ENCODE results near the gene RPUSD1.

RPUSD1 gene

DNA sequence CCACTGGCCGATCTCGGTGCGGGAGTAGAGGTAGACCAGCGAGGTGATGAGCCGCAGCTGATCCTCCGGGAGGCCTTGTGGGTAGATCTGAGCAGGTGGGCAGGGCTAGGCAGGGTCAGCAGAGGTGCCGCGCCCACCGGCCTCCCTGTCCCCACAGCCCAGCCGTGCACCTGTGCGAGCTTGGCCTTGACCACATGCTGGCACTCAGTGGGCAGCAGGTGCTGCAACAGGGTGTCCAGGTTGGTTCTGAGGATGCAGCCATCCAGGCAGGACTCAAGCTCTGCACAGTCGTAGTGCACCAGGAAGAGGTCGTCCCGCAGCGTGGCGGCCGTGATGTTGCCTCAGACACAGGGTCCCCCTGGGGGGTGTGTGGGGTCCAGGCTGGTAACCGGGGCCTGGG, 15.2 kb downstream of the RPUSD1 start:
- TF ChIP-seq CTCF (IDR thresholded peaks at IDR 0.05; ENCODE audit: low read depth, low read length, missing control alignments): no peak
- no peaks in the 10 kb centered on the region for H3K27me3 ChIP-seq (replicated peaks)
- no peaks in the 10 kb centered on the region for H3K36me3 ChIP-seq (replicated peaks)
- in situ Hi-C loops (cut with HindIII; ENCODE audit: low pct_ligation_motif_present, low sequenced_read_pairs): no loop called here
- H3K27ac ChIP-seq: no peak overlapping the region
- no peak for DNase-seq
- H3K4me3 ChIP-seq (ENCODE audit: low read depth, low read length): no peak overlapping the region

DNA sequence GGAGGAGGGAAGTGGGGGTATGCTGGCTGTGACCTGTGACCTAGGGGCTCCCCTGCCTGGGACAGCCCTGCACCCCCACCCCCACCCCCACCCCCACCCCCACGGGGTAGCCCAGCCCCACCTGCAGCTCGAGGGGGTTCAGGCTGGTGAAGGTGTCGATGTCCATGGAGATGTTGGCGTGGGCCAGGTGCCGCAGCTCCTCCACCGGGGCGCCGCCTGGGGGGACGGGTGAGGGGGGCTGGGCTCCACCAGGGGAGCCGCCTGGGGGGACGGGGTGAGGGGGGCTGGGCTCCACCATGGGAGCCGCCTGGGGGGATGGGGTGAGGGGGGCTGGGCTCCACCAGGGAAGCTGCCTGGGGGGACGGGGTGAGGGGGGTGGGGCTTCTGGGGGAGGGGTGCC, 17.8 kb downstream of the RPUSD1 start:
- DNase-seq: no peak
- Histone ChIP-seq H3K36me3 (replicated peaks) (no peaks in the 10 kb centered on the region), H3K4me3 (ENCODE audit: low read depth, low read length) (no peak overlapping the region), H3K27me3 (replicated peaks) (no peaks in the 10 kb centered on the region), H3K27ac (no peak overlapping the region)
- no peak for TF ChIP-seq CTCF (IDR thresholded peaks at IDR 0.05; ENCODE audit: low read depth, low read length, missing control alignments)
- in situ Hi-C loops (cut with HindIII; ENCODE audit: low pct_ligation_motif_present, low sequenced_read_pairs): no loop called here

- H3K36me3 ChIP-seq (replicated peaks): no peaks in the 10 kb centered on the region
- no peak for DNase-seq
- no peak overlapping the region for H3K27ac ChIP-seq
- in situ Hi-C loops (cut with HindIII; ENCODE audit: low pct_ligation_motif_present, low sequenced_read_pairs): no loop called here
- no peak for TF ChIP-seq CTCF (IDR thresholded peaks at IDR 0.05; ENCODE audit: low read depth, low read length, missing control alignments)
- H3K27me3 ChIP-seq (replicated peaks): no peaks in the 10 kb centered on the region
- no peak overlapping the region for H3K4me3 ChIP-seq (ENCODE audit: low read depth, low read length)
Observed at GRCh38 chr16:769934-770333, 18.2 kb downstream of the RPUSD1 start.

DNA sequence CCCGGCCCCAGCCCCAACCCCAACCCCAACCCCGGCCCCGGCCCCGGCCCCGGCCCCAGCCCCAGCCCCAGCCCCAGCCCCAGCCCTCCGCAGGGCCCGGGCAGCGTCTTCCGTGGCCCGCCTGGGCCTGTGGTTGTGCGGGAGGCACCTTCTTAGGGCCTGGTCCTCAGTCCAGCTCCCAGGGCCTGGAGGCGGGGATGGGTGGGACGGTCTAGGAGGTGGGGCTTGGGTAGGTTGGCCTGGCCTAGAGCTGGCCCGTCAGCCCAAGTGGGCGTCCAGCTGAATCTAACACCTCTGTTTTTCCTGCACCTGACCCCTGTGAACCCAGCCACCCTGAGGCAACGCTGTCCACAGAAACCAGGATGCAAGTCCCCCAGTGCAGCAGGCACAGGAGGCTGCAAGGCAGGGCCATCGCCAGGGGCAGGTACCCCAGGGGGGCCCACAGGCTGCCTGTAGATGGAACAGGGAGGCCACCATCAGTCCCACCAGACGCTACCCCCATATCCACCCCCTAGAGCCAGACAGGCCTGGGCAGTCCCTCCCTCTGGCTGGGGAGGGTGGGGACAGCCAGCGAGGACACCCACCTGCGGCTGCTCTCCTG, 18.9 kb downstream of the RPUSD1 start:
- no peak overlapping the region for H3K4me3 ChIP-seq (ENCODE audit: low read depth, low read length)
- no peak for TF ChIP-seq CTCF (IDR thresholded peaks at IDR 0.05; ENCODE audit: low read depth, low read length, missing control alignments)
- in situ Hi-C loops (cut with HindIII; ENCODE audit: low pct_ligation_motif_present, low sequenced_read_pairs): no loop called here
- no peaks in the 10 kb centered on the region for H3K27me3 ChIP-seq (replicated peaks)
- DNase-seq: no peak
- no peaks in the 10 kb centered on the region for H3K36me3 ChIP-seq (replicated peaks)
- H3K27ac ChIP-seq: no peak overlapping the region

- H3K27ac ChIP-seq: no peak overlapping the region
- no peaks in the 10 kb centered on the region for H3K36me3 ChIP-seq (replicated peaks)
- TF ChIP-seq CTCF (IDR thresholded peaks at IDR 0.05; ENCODE audit: low read depth, low read length, missing control alignments): no peak
- DNase-seq: no peak
- H3K27me3 ChIP-seq (replicated peaks): no peaks in the 10 kb centered on the region
- no peak overlapping the region for H3K4me3 ChIP-seq (ENCODE audit: low read depth, low read length)
- in situ Hi-C loops (cut with HindIII; ENCODE audit: low pct_ligation_motif_present, low sequenced_read_pairs): no loop called here
Observed at GRCh38 chr16:768428-768827, 19.8 kb downstream of the RPUSD1 start.

DNA sequence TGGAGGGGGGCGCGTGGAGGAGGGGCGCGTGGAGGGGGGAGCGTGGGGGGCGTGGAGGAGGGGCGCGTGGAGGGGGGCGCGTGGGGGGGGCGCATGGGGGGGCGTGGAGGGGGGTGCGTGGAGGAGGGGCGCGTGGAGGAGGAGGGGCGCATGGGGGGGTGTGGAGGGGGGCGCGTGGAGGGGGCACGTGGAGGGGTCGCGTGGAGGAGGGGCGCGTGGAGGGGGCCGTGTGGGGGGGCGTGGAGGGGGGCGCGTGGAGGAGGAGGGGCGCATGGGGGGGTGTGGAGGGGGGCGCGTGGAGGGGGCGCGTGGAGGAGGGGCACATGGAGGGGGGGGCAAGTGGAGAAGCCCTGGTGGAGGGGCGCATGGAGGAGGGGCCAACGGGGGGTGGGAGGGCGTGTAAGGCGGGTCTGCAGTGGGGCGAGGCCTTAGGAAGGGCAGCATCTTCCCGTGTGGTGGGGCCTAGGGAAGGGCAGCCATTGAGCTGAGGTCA, 20.4 kb downstream of the RPUSD1 start:
- no peak for TF ChIP-seq CTCF (IDR thresholded peaks at IDR 0.05; ENCODE audit: low read depth, low read length, missing control alignments)
- Histone ChIP-seq H3K36me3 (replicated peaks) (no peaks in the 10 kb centered on the region), H3K27me3 (replicated peaks) (no peaks in the 10 kb centered on the region), H3K4me3 (ENCODE audit: low read depth, low read length) (no peak overlapping the region), H3K27ac (no peak overlapping the region)
- in situ Hi-C loops (cut with HindIII; ENCODE audit: low pct_ligation_motif_present, low sequenced_read_pairs): no loop called here
- no peak for DNase-seq

All from brain microvascular endothelial cell (primary cell).